Activated B cell treated with CpG ODN at 0.5 μM for 24 hours (primary cell): ENCODE data around the gene CIT. TPM values are rescaled to one million over a fixed set of nuclear protein-coding genes. Genes with fewer than 3 reads are reported as not detected.

Source experiments
- ATAC-seq: fragments of 200-7000 bp; cut with Tn5 transposase; one replicate; pipeline ENCODE4 v1.10.0; 2021; ENCODE audit warnings: low read depth, mild to moderate bottlenecking, moderate library complexity
- CTCF ChIA-PET: fragments of 350-600 bp; sonication (Branson Sonifier 250); formaldehyde crosslinking; loops from one replicate; lab custom pipeline; 2021; ENCODE audit warnings: antibody characterized with exemption; lab: Charles Lee
- POLR2A ChIA-PET: fragments of 350-600 bp; sonication (Branson Sonifier 250); formaldehyde crosslinking; loops from one replicate; lab custom pipeline; 2021; ENCODE audit warnings: antibody characterized with exemption; lab: Charles Lee
- DNase-seq: peaks from one replicate; pipeline ENCODE4 v3.0.0; 2022
- H3K27ac Mint-ChIP-seq: one replicate; pipeline ENCODE4 v1.8.0; 2020; ENCODE audit warnings: mixed read lengths
- H3K27me3 Mint-ChIP-seq: one replicate; pipeline ENCODE4 v1.8.0; 2021; ENCODE audit warnings: mixed read lengths
- H3K36me3 Mint-ChIP-seq: one replicate; pipeline ENCODE4 v1.8.0; 2021; ENCODE audit warnings: low read depth, mixed read lengths
- H3K4me1 Mint-ChIP-seq: one replicate; pipeline ENCODE4 v1.8.0; 2021; ENCODE audit warnings: mixed read lengths
- H3K4me3 Mint-ChIP-seq: one replicate; pipeline ENCODE4 v1.8.0; 2020; ENCODE audit warnings: mild to moderate bottlenecking, mixed read lengths
- H3K9me3 Mint-ChIP-seq: one replicate; pipeline ENCODE4 v1.8.0; 2020; ENCODE audit warnings: mixed read lengths
- CTCF ChIP-seq: fragments of 200-600 bp; IDR thresholded peaks from one replicate; pipeline ENCODE4 v1.8.0; 2022; ENCODE audit warnings: antibody characterized with exemption, mild to moderate bottlenecking
- intact Hi-C: fragments of 100-400 bp; cut with micrococcal nuclease; formaldehyde crosslinking; loops from one replicate; pipeline ENCODE4 v1.15.1; 2024
- total RNA-seq: library from RNA; stranded (reverse); gene quantifications from 2 replicates; pipeline ENCODE4 v1.2.3, GENCODE V29; 2022

CIT gene
- total RNA-seq, 1 donor from 2014 or later, result 6.1 TPM

- H3K4me3 Mint-ChIP-seq, result no peak overlapping the region
- no peaks in the 10 kb centered on the region for H3K27me3 Mint-ChIP-seq
- no peak overlapping the region for H3K27ac Mint-ChIP-seq
- DNase-seq, result no peak
- TF ChIP-seq CTCF, result no peak
- peaks cover 5% of the 10 kb centered on the region for H3K36me3 Mint-ChIP-seq
- intact Hi-C loops, result no loop called here
- no peaks in the 10 kb centered on the region for H3K4me1 Mint-ChIP-seq
- ChIA-PET POLR2A (no interaction called here), CTCF (no interaction called here)
- peaks cover 6% of the 10 kb centered on the region for H3K9me3 Mint-ChIP-seq
- ATAC-seq, result no peak
Measured at GRCh38 chr12:119808441-119808840, 68.7 kb downstream of the CIT start.

DNA sequence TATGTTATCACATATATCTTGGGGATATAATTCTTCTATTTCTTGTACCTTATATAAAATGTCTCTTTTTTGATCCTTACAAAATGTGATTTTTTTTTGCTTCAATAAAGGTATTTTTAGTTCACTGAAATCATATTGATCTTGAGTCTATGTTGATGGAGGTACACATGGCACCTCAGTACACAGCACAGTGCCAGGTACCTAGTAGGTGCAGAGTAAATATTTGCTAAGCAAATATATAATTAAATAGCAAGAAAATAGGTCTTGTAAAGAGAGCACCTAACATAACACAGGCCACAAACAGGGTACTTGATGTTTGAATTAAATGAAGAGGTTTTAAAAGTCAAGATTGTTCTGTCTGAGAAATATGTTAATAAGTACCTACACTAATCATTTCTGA, 69.7 kb downstream of the CIT start:
- ChIA-PET CTCF (no interaction called here), POLR2A (no interaction called here)
- intact Hi-C loops, result no loop called here
- DNase-seq (no peak), ATAC-seq (no peak)
- Mint-ChIP-seq H3K36me3 (peaks cover 5% of the 10 kb centered on the region), H3K27me3 (no peaks in the 10 kb centered on the region), H3K4me1 (no peaks in the 10 kb centered on the region), H3K4me3 (no peak overlapping the region), H3K9me3 (peaks cover 6% of the 10 kb centered on the region), H3K27ac (no peak overlapping the region)
- TF ChIP-seq CTCF, result no peak

DNA sequence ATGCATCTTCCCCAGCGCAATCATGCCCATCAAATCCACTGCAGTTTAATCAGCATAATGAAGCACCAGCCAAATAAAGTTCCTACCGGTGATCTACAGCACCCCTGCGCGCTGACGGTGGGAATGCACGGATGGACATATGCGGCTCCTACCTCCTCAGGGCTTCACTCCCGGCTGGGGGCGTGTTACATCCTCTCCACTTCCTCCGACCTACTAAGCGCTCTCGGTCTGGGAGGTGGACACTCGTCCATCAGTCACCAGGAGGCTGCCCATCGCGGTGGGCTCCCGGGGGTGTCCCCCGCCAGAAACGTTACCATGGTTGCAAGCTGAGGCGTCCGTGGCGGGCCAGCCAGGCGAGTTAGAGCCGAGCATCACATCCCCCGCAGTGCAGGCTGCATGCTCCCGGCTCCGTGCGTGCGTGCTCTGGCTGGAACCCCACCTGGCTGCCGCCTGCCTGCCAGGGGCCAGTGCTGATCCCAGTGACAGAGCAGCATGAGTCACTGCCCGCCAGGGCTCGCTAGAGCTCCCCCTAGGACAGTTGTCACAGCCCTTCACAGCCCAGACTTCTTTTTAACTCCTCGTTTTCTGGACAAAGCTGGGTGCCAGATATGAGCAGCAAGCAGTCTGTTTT, 73.0 kb downstream of the CIT start:
- POLR2A ChIA-PET, result no interaction called here
- no peak for DNase-seq

GRCh38 chr12:119803381-119803791, 73.7 kb downstream of the CIT start:
- Mint-ChIP-seq H3K27ac (no peak overlapping the region), H3K4me3 (no peak overlapping the region), H3K27me3 (no peaks in the 10 kb centered on the region), H3K36me3 (peaks cover 5% of the 10 kb centered on the region), H3K9me3 (peaks cover 6% of the 10 kb centered on the region), H3K4me1 (no peaks in the 10 kb centered on the region)
- intact Hi-C loops, result no loop called here
- TF ChIP-seq CTCF, result no peak
- ATAC-seq (no peak), DNase-seq (no peak)
- ChIA-PET POLR2A (no interaction called here), CTCF (no interaction called here)

More for the DNA sequence above, 73.0 kb downstream of the CIT start:
- no peak overlapping the region for H3K4me3 Mint-ChIP-seq
- no peak for ATAC-seq
- no peak for TF ChIP-seq CTCF
- H3K27me3 Mint-ChIP-seq, result no peaks in the 10 kb centered on the region
- intact Hi-C loops, result no loop called here
- peaks cover 5% of the 10 kb centered on the region for H3K36me3 Mint-ChIP-seq
- no peak overlapping the region for H3K27ac Mint-ChIP-seq
- H3K4me1 Mint-ChIP-seq, result no peaks in the 10 kb centered on the region
- CTCF ChIA-PET, result no interaction called here
- peaks cover 6% of the 10 kb centered on the region for H3K9me3 Mint-ChIP-seq

- Mint-ChIP-seq H3K4me1 (no peaks in the 10 kb centered on the region), H3K9me3 (peaks cover 6% of the 10 kb centered on the region), H3K27ac (no peak overlapping the region), H3K36me3 (peaks cover 5% of the 10 kb centered on the region), H3K27me3 (no peaks in the 10 kb centered on the region), H3K4me3 (no peak overlapping the region)
- intact Hi-C loops, result no loop called here
- POLR2A ChIA-PET, result no interaction called here
- CTCF ChIA-PET, result no interaction called here
- no peak for ATAC-seq
- no peak for TF ChIP-seq CTCF
- DNase-seq, result no peak
Measured at GRCh38 chr12:119802472-119802871, 74.6 kb downstream of the CIT start.
